HCT116 (cell line): ENCODE data around the gene ALK. TPM values are rescaled to one million over a fixed set of nuclear protein-coding genes. Genes with fewer than 3 reads are reported as not detected.

Experiments used
- ATAC-seq: fragments of 200-7000 bp; cut with Tn5 transposase; 2 replicates; pipeline ENCODE4 v1.9.1; 2020; ENCODE audit warnings: mild to moderate bottlenecking, moderate library complexity
- BruUV-seq: library from RNA; stranded (reverse); fragments of 400-500 nt; replicated peaks from 2 replicates; lab custom pipeline; 2021; lab: Mats Ljungman, UMichigan
- CTCF ChIA-PET: fragments of 300-600 bp; sonication (Branson Sonifier 250); formaldehyde crosslinking; loops from one replicate; lab custom pipeline; 2021; ENCODE audit warnings: antibody characterized with exemption; lab: Charles Lee
- POLR2A ChIA-PET: fragments of 300-600, 350-600 bp; sonication (Branson Sonifier 250); formaldehyde crosslinking; loops from one replicate; lab custom pipeline; 2021; ENCODE audit warnings: antibody characterized with exemption; lab: Charles Lee
- RAD21 ChIA-PET, 2 experiments: fragments of 300-600 bp; sonication (Branson Sonifier 250); formaldehyde crosslinking; loops; one replicate each; lab custom pipeline; 2023; ENCODE audit warnings: low total read pairs in 2 of 2; ENCODE audit not compliant: uncharacterized antibody in 2 of 2, unreplicated experiment in 2 of 2, low non-redundant PET in 1 of 2; lab: Charles Lee
- DNase-seq: peaks from one replicate; pipeline ENCODE4 v3.0.0-alpha.2; 2010; ENCODE audit warnings: low read depth, low spot score
- H2AFZ ChIP-seq: fragments of 200-600 bp; shearing (Covaris generic), sonication (generic); 2 replicates; pipeline ENCODE4 v1.6.1; 2017; ENCODE audit warnings: low read depth, mixed run types, mixed read lengths, antibody characterized with exemption, low read length; ENCODE audit not compliant: poor library complexity, severe bottlenecking
- H3K27ac ChIP-seq: 2 replicates; pipeline ENCODE4 v1.5.1; 2012; ENCODE audit warnings: low read depth, low read length
- H3K27me3 ChIP-seq: fragments of 200-600 bp; sonication (generic); 2 replicates; pipeline ENCODE4 v1.6.1; 2016; ENCODE audit warnings: mixed run types, low read length, mixed read lengths; ENCODE audit not compliant: insufficient read depth
- H3K36me3 ChIP-seq, 2 experiments: fragments of 200-500 bp in 1 of 2; fragments of 200-600 bp in 1 of 2; sonication (Bioruptor generic) in 1 of 2; sonication (generic) in 1 of 2; 2 replicates each; pipeline versions ENCODE4 v1.5.1 to v1.6.1; 2014 to 2016; ENCODE audit warnings: low read length in 2 of 2, inconsistent platforms in 1 of 2, mixed read lengths in 1 of 2, mixed run types in 1 of 2; ENCODE audit not compliant: insufficient read depth in 2 of 2, control insufficient read depth in 1 of 2
- H3K4me1 ChIP-seq, 2 experiments: fragments of 200-600 bp in 1 of 2; sonication (generic) in 1 of 2; 2 replicates each; pipeline versions ENCODE4 v1.5.1 to v1.6.1; 2012 to 2017; ENCODE audit warnings: low read length in 2 of 2, inconsistent platforms in 1 of 2, mild to moderate bottlenecking in 1 of 2, mixed read lengths in 1 of 2, mixed run types in 1 of 2, moderate library complexity in 1 of 2; ENCODE audit not compliant: insufficient read depth in 2 of 2, control insufficient read depth in 1 of 2
- H3K4me2 ChIP-seq: fragments of 200-600 bp; sonication (generic); 2 replicates; pipeline ENCODE4 v1.6.1; 2017; ENCODE audit warnings: mixed run types, low read length, mixed read lengths
- H3K4me3 ChIP-seq, 2 experiments: fragments of 200-600 bp in 1 of 2; sonication (generic) in 1 of 2; replicated peaks in 1 of 2; 2 replicates each; pipeline ENCODE4 v1.5.1; 2011 to 2016; ENCODE audit warnings: low read length in 2 of 2, control low read depth in 1 of 2, low read depth in 1 of 2, mild to moderate bottlenecking in 1 of 2, mixed read lengths in 1 of 2, mixed run types in 1 of 2
- H3K79me2 ChIP-seq: fragments of 200-600 bp; sonication (generic); 2 replicates; pipeline ENCODE4 v1.6.1; 2017; ENCODE audit warnings: mild to moderate bottlenecking, mixed run types, low read length, moderate library complexity, mixed read lengths; ENCODE audit not compliant: insufficient read depth
- H3K9ac ChIP-seq: fragments of 200-600 bp; sonication (generic); 2 replicates; pipeline ENCODE4 v1.6.1; 2016; ENCODE audit warnings: low read length, mixed read lengths
- H3K9me2 ChIP-seq: fragments of 200-600 bp; sonication (generic), shearing (Covaris generic); 2 replicates; pipeline ENCODE4 v1.6.1; 2017; ENCODE audit warnings: mixed run types, mild to moderate bottlenecking, moderate library complexity; ENCODE audit not compliant: insufficient read depth
- H3K9me3 ChIP-seq, 2 experiments: fragments of 200-500 bp in 1 of 2; fragments of 200-600 bp in 1 of 2; sonication (Bioruptor generic) in 1 of 2; sonication (generic) in 1 of 2; 2 replicates each; pipeline ENCODE4 v1.6.1; 2014 to 2017; ENCODE audit warnings: low read length in 2 of 2, mixed read lengths in 2 of 2, inconsistent platforms in 1 of 2, low read depth in 1 of 2, mild to moderate bottlenecking in 1 of 2, mixed run types in 1 of 2, moderate library complexity in 1 of 2; ENCODE audit not compliant: control insufficient read depth in 1 of 2, insufficient read depth in 1 of 2
- H4K20me1 ChIP-seq: fragments of 200-600 bp; sonication (generic), shearing (Covaris generic); 2 replicates; pipeline ENCODE4 v1.6.1; 2017; ENCODE audit warnings: mixed run types, mild to moderate bottlenecking, moderate library complexity; ENCODE audit not compliant: insufficient read depth
- CBX3 ChIP-seq: IDR thresholded peaks from 2 replicates; pipeline ENCODE4 v1.6.1; 2012; ENCODE audit warnings: low read depth
- CEBPB ChIP-seq: IDR thresholded peaks from 2 replicates; pipeline ENCODE4 v1.6.1; 2012; ENCODE audit warnings: low read depth
- JUND ChIP-seq: IDR thresholded peaks from 2 replicates; pipeline ENCODE4 v1.6.1; 2012
- POLR2A ChIP-seq: IDR thresholded peaks from 2 replicates; pipeline ENCODE4 v1.7.0; 2011; ENCODE audit warnings: borderline replicate concordance; ENCODE audit not compliant: insufficient read depth, insufficient read length; ENCODE audit errors: extremely low read depth
- intact Hi-C: fragments of 100-400 bp; cut with micrococcal nuclease; formaldehyde crosslinking; loops from 2 replicates; pipeline ENCODE4 v1.10.0; 2022
- total RNA-seq: library from RNA; stranded (reverse); gene quantifications from one replicate; pipeline ENCODE4 v1.2.1, GENCODE V29; 2021; ENCODE audit not compliant: unreplicated experiment
- TF ChIP-seq, protein P1 (sequence below): IDR thresholded peaks from 2 replicates; pipeline ENCODE4 v1.6.1; 2012; ENCODE audit warnings: low read depth

ALK gene
- total RNA-seq, 1 experiment from 2014 or later, result not detected

DNA sequence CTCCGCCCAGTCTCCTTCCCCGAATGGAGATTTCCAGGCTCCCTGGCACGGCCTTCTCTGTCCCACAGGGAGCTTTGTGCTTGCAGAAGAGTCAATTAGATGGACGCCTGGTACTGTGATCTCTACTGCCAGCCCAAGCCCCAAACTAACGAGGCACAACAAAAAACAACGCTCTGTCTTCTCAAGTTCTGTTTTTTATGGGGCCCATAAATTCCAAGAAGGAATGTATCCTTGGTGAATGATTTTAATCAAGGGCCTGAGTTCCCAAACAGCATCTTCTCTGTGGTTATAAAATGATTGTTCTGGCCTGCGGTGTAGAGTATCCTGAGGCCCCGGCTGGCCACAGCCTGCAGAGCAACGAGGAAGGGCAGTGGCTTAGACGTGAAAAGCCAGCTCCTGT is 586.7 kb downstream of the ALK start:
- RAD21 ChIA-PET, result no interaction called here
- Histone ChIP-seq H3K27me3 (peaks cover 44% of the 10 kb centered on the region), H3K79me2 (no peaks in the 10 kb centered on the region), H3K4me2 (no peak overlapping the region), H3K4me1 (no peaks in the 10 kb centered on the region), H4K20me1 (no peaks in the 10 kb centered on the region), H3K4me3 (no peak overlapping the region), H3K9ac (no peak overlapping the region), H3K27ac (no peak overlapping the region), H3K36me3 (no peaks in the 10 kb centered on the region), H2AFZ (no peak overlapping the region), H3K9me2 (no peaks in the 10 kb centered on the region), H3K9me3 (no peaks in the 10 kb centered on the region)
- no peak for TF ChIP-seq CEBPB
- BruUV-seq, result no TSS peak
- POLR2A ChIA-PET, result no interaction called here
- intact Hi-C loops, result loop anchor here (5.0 kb wide), 1 partner anchor 97 kb away; no protein-coding TSS in a partner anchor
- no peak for DNase-seq
- no peak for ATAC-seq
- CTCF ChIA-PET, result no interaction called here

DNA sequence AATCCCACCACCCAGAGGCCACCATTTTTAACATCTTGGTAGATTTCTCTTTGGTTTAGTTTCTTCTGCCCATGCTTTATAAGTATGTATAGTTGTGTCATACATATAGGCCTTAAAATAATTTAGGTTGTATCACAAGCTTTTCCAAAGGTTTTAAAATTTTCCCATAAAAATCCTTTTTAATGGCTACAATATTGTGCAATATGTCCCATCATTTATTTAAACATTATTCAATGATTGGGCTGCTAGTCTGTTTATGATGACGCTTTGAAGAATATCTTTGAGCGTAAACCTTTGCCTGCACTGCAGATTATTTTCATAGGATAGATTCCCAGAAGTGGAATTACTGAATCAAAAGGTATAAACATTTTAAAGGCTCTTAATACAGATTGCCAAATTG is 588.8 kb downstream of the ALK start:
- POLR2A ChIA-PET, result no interaction called here
- BruUV-seq, result no TSS peak

More for the DNA sequence above, 588.8 kb downstream of the ALK start:
- no peaks in the 10 kb centered on the region for H3K9me2 ChIP-seq
- no peak overlapping the region for H3K4me2 ChIP-seq
- no peak overlapping the region for H2AFZ ChIP-seq
- H3K4me1 ChIP-seq, result no peaks in the 10 kb centered on the region
- no peaks in the 10 kb centered on the region for H4K20me1 ChIP-seq
- no peaks in the 10 kb centered on the region for H3K9me3 ChIP-seq
- intact Hi-C loops, result loop anchor here (5.0 kb wide), 1 partner anchor 95 kb away; no protein-coding TSS in a partner anchor
- no peak for DNase-seq
- no peak overlapping the region for H3K9ac ChIP-seq
- ATAC-seq, result no peak
- ChIA-PET CTCF (no interaction called here), RAD21 (no interaction called here)
- H3K27ac ChIP-seq, result no peak overlapping the region
- peaks cover 34% of the 10 kb centered on the region for H3K27me3 ChIP-seq
- no peak overlapping the region for H3K4me3 ChIP-seq
- TF ChIP-seq JUND (no peak), POLR2A (no peak), CBX3 (no peak)
- TF ChIP-seq, protein P1, sequence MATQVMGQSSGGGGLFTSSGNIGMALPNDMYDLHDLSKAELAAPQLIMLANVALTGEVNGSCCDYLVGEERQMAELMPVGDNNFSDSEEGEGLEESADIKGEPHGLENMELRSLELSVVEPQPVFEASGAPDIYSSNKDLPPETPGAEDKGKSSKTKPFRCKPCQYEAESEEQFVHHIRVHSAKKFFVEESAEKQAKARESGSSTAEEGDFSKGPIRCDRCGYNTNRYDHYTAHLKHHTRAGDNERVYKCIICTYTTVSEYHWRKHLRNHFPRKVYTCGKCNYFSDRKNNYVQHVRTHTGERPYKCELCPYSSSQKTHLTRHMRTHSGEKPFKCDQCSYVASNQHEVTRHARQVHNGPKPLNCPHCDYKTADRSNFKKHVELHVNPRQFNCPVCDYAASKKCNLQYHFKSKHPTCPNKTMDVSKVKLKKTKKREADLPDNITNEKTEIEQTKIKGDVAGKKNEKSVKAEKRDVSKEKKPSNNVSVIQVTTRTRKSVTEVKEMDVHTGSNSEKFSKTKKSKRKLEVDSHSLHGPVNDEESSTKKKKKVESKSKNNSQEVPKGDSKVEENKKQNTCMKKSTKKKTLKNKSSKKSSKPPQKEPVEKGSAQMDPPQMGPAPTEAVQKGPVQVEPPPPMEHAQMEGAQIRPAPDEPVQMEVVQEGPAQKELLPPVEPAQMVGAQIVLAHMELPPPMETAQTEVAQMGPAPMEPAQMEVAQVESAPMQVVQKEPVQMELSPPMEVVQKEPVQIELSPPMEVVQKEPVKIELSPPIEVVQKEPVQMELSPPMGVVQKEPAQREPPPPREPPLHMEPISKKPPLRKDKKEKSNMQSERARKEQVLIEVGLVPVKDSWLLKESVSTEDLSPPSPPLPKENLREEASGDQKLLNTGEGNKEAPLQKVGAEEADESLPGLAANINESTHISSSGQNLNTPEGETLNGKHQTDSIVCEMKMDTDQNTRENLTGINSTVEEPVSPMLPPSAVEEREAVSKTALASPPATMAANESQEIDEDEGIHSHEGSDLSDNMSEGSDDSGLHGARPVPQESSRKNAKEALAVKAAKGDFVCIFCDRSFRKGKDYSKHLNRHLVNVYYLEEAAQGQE, result no peak
- H3K79me2 ChIP-seq, result no peaks in the 10 kb centered on the region
- H3K36me3 ChIP-seq, result no peaks in the 10 kb centered on the region
